Neutrophil (primary cell): Measurements from ENCODE around the gene TM7SF3.
A peak's percentile ranks its signal among the peaks of the same experiment; 100 is the strongest.
"Not testable (repeated sequence)": the region's sequence is repeated elsewhere in the genome, so short reads cannot be mapped to it uniquely, and the experiment has no call there.

Experiments
- H3K27ac ChIP-seq: fragments of 200-600 bp; sonication (generic); 2 replicates; pipeline ENCODE4 v1.5.1; 2016; ENCODE audit warnings: mild to moderate bottlenecking, moderate library complexity
- H3K27me3 ChIP-seq: fragments of 200-600 bp; sonication (generic); 2 replicates; pipeline ENCODE4 v1.6.0; 2016; ENCODE audit warnings: mild to moderate bottlenecking
- H3K36me3 ChIP-seq: fragments of 200-600 bp; sonication (generic); 2 replicates; pipeline ENCODE4 v1.5.1; 2017
- H3K4me1 ChIP-seq, 2 experiments: fragments of 200-600 bp in 1 of 2; sonication (generic) in 1 of 2; 1 replicate in 1 of 2; 2 replicates in 1 of 2; pipeline versions ENCODE4 v1.5.1 to v1.6.1; 2013 to 2016; ENCODE audit warnings: low read depth in 1 of 2, low read length in 1 of 2, mild to moderate bottlenecking in 1 of 2, moderate library complexity in 1 of 2; ENCODE audit not compliant: control insufficient read depth in 1 of 2, insufficient read depth in 1 of 2
- H3K4me3 ChIP-seq, 2 experiments: fragments of 200-600 bp in 1 of 2; sonication (generic) in 1 of 2; 1 replicate in 1 of 2; 2 replicates in 1 of 2; pipeline ENCODE4 v1.5.1; 2013 to 2016; ENCODE audit warnings: low read depth in 1 of 2, low read length in 1 of 2, mild to moderate bottlenecking in 1 of 2, moderate library complexity in 1 of 2
- H3K9me3 ChIP-seq: fragments of 200-600 bp; sonication (generic); 2 replicates; pipeline ENCODE4 v1.5.1; 2016
- TF ChIP-seq, protein P1 (sequence below): fragments of 200-600 bp; sonication (generic); IDR thresholded peaks from 2 replicates; pipeline ENCODE4 v1.5.1; 2016; ENCODE audit warnings: antibody characterized with exemption

The TM7SF3 gene

DNA sequence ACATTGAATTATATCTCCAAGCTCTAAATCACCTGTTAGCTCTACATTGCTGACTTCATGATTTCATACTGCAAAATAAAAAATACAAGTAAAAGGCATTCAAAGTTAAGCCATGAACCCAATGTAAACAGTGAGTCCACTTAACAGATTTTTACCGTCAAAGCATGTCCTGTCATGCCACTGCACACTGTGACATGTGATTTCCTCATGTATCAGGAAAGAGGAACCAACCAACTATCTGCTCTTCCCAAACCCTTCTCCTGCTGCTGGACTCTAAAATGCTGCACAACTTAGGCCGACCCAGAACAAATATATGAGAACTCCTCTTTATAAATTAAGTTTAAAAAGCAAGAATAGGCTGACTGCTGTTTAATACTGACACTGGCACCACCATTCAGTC is 37.5 kb downstream of the TM7SF3 start:
- peaks cover 36% of the 10 kb centered on the region for H3K36me3 ChIP-seq
- no peaks in the 10 kb centered on the region for H3K27me3 ChIP-seq
- TF ChIP-seq, protein P1, sequence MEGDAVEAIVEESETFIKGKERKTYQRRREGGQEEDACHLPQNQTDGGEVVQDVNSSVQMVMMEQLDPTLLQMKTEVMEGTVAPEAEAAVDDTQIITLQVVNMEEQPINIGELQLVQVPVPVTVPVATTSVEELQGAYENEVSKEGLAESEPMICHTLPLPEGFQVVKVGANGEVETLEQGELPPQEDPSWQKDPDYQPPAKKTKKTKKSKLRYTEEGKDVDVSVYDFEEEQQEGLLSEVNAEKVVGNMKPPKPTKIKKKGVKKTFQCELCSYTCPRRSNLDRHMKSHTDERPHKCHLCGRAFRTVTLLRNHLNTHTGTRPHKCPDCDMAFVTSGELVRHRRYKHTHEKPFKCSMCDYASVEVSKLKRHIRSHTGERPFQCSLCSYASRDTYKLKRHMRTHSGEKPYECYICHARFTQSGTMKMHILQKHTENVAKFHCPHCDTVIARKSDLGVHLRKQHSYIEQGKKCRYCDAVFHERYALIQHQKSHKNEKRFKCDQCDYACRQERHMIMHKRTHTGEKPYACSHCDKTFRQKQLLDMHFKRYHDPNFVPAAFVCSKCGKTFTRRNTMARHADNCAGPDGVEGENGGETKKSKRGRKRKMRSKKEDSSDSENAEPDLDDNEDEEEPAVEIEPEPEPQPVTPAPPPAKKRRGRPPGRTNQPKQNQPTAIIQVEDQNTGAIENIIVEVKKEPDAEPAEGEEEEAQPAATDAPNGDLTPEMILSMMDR: no peak
- H3K9me3 ChIP-seq: no peaks in the 10 kb centered on the region
- peak overlapping the region; percentile 58 for H3K27ac ChIP-seq
- peaks cover 8% of the 10 kb centered on the region in 2 experiments for H3K4me1 ChIP-seq
- no peak overlapping the region for H3K4me3 ChIP-seq

DNA sequence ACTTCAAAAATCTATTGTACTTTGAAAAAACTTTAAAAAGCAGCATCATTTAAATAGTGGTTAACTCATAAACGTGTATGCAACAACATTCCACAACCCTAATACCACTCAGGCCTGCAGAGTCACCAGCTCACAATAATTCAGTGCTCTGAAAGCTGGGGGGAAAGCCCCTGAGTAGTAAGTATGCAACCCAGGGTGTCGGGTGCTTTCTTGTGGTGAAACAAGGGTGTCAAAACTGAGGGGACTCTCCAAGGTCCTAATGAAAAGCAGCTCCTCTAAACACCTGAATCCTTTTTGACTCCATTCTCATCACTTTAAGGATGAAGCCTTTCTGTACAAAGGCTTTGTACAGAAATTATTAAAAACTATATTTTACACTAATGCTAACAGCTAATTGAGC is 42.2 kb downstream of the TM7SF3 start:
- Histone ChIP-seq H3K4me1 (peaks cover 7% of the 10 kb centered on the region in 2 experiments), H3K9me3 (no peaks in the 10 kb centered on the region), H3K27ac (no peak overlapping the region), H3K36me3 (peaks cover 44% of the 10 kb centered on the region), H3K4me3 (no peak overlapping the region), H3K27me3 (no peaks in the 10 kb centered on the region)
- TF ChIP-seq, protein P1: no peak

DNA sequence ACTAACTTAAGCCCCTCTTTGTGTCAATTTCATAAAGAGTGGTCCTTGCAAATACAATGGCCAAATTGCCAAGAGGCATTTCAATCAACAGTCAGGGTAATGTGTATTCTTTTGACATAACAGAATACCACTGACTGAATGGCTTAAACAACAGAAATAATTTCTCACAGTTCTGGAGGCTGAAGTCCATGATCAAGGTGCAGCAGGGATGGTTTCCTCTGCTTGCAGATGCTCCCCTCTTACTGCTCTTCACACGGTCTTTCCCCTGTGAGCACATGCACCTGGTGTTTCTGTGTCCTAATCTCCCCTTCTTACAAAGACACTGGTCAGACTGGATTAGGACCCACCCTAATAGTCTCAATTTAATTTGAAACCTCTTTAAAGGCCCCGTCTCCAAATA is 44.0 kb downstream of the TM7SF3 start:
- Histone ChIP-seq H3K9me3 (no peaks in the 10 kb centered on the region), H3K27ac (no peak overlapping the region), H3K27me3 (no peaks in the 10 kb centered on the region), H3K36me3 (peaks cover 46% of the 10 kb centered on the region), H3K4me1 (no peaks in the 10 kb centered on the region), H3K4me3 (no peak overlapping the region)
- TF ChIP-seq, protein P1: no peak

DNA sequence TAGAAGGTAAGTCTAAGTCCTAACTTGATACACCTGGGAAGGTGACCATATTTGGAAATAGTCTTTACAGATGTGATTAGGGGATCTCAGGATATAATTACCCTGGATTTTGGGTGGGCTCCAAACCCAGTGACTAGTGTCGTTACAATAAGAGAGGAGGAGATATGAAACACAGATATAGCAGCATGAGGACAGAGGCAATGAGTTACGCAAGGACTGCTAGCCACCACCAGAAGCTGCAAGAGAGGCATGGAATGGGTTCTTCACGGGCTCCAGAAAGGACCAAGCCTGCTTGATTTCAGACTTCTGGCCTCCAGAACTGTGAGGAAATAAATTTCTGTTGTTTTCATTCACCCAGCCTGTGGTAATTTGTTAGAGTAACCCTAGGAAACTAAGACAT is 47.3 kb downstream of the TM7SF3 start:
- no peak overlapping the region for H3K27ac ChIP-seq
- H3K4me3 ChIP-seq: no peak overlapping the region
- no peaks in the 10 kb centered on the region for H3K27me3 ChIP-seq
- H3K4me1 ChIP-seq: no peaks in the 10 kb centered on the region
- TF ChIP-seq, protein P1: no peak
- no peaks in the 10 kb centered on the region for H3K9me3 ChIP-seq
- peaks cover 51% of the 10 kb centered on the region for H3K36me3 ChIP-seq

DNA sequence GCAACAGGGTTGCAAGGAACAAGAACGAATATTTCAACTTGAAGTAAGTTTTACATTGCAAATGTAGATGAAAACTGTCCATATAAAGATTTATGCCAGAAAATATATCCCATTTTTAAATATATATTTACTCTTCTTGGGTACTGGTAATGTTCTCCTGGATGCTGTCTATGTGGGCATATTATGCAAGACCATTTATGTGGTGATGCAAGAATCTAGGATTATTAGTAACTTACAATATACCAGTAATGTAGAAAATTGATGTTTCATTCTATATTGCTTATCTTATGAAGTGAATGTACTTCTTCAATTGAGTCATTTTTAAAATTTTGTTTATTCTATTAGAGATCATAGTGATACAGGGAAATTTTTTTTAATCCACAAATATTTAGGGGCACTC is 50.8 kb downstream of the TM7SF3 start:
- Histone ChIP-seq H3K9me3 (no peaks in the 10 kb centered on the region), H3K27ac (no peak overlapping the region)
- TF ChIP-seq, protein P1: no peak

DNA sequence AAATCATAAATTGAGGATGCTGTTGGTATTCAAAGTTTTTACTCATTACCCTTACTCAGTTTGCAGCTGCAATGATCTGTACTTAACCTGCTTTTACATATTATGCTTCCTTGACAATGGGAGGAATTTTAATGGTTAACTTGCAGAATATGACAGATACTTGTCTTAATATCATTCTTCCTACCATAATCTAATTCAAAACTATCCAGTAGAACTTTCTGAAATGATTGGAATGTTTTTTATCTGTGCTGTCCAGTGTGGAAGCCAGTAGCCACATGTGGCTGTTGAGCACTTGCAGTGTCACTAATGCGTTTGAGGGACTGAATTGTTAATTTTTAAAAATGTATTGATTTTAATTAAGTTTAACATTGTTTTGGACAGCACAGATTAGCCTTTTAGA is 52.4 kb downstream of the TM7SF3 start:
- Histone ChIP-seq H3K27ac (no peak overlapping the region), H3K4me1 (no peaks in the 10 kb centered on the region), H3K27me3 (no peaks in the 10 kb centered on the region), H3K4me3 (no peak overlapping the region), H3K9me3 (no peaks in the 10 kb centered on the region), H3K36me3 (peaks cover 75% of the 10 kb centered on the region)
- TF ChIP-seq, protein P1: no peak

More for the DNA sequence above, 50.8 kb downstream of the TM7SF3 start:
- Histone ChIP-seq H3K27me3 (no peaks in the 10 kb centered on the region), H3K4me3 (no peak overlapping the region), H3K36me3 (peaks cover 62% of the 10 kb centered on the region), H3K4me1 (no peaks in the 10 kb centered on the region)

DNA sequence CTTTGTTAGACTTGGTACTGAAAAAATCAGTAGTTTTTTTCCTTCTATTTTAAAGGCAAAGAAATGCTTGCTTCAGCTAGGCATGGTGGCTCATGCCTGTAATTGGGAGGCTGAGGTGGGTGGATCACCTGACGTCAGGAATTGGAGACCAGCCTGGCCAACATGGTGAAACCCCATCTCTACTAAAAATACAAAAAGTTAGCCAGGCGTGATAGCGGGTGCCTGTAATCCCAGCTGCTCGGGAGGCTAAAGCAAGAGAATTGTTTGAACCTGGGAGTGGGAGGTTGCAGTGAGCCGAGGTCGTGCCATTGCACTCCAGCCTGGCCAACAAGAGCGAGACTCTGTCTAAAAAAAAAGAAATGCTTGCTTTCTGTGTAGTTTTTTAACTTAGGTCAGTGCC is 52.8 kb downstream of the TM7SF3 start:
- not testable (repeated sequence) for H3K27me3 ChIP-seq, H3K4me3 ChIP-seq, H3K9me3 ChIP-seq, H3K4me1 ChIP-seq, H3K27ac ChIP-seq
- peaks cover 79% of the 10 kb centered on the region for H3K36me3 ChIP-seq
